MV-4-11 (cell line): ENCODE data around the gene MMP24OS.

Experiments used
- DNase-seq: peaks from one replicate; lab custom pipeline; 2025; lab: John Stamatoyannopoulos, UW

The MMP24OS gene

DNA sequence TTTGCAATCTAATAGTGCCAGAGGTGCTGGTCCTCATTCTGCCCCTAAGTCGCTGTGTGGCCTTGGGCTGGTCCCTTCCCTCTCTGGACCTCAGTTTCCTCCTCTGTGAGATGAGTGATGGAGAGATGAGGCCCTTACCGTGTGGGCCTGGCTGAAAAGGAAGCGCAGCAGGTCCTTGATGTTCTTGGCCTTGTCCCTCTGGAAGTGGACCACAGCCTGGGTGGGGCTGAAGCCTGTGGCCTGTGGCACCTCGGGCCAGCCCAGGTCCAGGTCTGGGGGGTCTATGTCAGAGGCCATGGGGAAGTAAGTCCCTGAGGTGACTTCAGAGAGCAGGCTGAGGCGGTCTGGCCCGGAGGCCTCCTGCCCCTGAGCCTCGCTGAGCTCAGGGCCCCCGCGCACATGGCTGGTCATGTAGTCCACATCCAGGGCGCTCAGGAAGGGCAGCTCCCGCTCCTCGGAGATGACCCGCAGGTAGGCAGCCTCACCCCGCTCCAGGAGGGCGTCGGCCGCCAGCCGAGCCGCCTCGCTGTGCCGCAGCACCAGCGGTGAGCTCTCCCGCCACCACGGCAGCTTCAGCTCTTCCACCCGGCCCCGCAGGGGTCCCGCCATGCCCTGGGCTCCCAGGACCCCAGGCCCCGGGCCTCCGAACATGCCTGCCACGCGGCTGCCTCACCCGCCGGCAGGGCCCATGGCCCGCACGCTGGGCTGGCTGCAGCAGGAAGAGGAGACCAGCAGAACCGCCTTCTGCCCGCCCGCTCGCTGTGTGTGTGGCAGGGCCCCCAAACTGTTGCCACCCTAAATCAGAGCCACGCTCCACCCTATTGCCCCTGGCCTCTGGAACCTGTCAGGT, 14.0 kb upstream of the MMP24OS start, which contains the start of gene FAM83C:
FAM83C (minus strand) TSS at position 772 of the 850 bp plus-strand sequence; CDS start at position 651, 121 bp downstream.
- DNase-seq, result no peak

DNA sequence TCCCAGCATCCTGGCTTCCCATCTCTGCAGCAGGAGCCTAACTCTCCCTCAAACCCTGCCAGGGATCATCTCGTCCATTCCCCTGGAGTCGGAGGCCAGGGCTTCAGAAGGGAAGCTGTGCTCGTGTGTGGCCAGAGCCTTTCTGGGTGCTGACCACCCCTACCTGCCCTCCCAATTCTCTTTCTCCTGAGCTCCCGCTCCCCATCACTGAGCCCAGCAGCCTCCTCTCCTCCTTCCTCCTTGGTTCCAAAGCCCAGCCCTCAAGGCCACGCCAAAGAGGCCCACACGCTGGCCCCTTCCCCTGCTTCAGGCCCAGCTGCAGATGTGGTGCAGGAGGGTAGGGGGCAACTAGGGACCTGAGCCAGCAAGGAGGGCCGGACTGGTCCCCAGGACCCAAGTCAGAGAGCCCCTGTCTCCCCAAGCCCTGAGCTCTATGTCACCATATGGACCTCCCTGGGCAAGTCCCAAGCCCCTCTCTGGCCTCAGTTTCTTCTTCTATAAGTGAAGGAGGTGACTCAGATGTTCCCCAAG, 13.0 kb upstream of the MMP24OS start:
- DNase-seq, result no peak

- DNase-seq, result no peak
Measured at GRCh38 chr20:35290186-35290886, 12.4 kb upstream of the MMP24OS start.

GRCh38 chr20:35288325-35289060, 10.6 kb upstream of the MMP24OS start:
- DNase-seq, result no peak

DNA sequence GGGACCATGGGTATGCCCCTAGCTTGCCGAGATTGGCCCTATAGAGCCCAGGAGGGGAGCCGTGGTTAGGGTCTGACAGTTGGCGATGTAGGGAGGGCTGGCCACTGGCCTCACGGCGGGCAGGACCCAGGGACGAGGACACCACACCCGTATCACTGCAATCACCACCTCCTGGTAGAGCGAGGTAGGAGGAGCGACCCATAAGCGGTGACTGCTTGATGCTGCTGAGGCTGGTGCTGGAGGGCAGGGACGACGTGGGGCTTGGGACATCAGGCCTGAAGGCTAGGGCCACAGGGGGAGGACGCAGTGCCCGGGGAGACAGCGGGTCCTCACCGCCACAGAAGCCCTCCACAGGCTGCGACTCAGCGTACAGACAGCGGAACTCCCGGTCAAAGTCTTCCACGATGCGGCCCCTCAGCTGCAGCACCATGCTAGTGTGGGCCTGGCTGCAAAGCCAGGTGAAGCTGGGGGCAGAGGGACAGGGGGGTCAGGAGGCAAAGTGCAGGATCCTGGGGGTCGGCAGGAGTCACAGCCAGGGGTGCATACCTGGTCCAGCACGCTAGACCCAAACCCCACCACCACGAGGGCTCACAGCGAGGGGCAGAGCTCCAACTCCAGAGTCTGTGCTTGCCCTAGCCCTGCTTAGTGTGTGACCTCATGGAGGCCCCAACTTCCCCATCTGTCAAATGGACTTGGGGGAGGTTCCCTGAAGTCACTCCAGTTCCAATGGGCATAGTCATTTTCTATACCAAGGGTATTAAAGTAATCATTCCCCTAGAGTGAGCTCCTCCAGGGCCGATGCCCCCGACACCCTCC, 9.8 kb upstream of the MMP24OS start:
- DNase-seq, result no peak

- no peak for DNase-seq
Measured at GRCh38 chr20:35286899-35287508, 9.1 kb upstream of the MMP24OS start.

DNA sequence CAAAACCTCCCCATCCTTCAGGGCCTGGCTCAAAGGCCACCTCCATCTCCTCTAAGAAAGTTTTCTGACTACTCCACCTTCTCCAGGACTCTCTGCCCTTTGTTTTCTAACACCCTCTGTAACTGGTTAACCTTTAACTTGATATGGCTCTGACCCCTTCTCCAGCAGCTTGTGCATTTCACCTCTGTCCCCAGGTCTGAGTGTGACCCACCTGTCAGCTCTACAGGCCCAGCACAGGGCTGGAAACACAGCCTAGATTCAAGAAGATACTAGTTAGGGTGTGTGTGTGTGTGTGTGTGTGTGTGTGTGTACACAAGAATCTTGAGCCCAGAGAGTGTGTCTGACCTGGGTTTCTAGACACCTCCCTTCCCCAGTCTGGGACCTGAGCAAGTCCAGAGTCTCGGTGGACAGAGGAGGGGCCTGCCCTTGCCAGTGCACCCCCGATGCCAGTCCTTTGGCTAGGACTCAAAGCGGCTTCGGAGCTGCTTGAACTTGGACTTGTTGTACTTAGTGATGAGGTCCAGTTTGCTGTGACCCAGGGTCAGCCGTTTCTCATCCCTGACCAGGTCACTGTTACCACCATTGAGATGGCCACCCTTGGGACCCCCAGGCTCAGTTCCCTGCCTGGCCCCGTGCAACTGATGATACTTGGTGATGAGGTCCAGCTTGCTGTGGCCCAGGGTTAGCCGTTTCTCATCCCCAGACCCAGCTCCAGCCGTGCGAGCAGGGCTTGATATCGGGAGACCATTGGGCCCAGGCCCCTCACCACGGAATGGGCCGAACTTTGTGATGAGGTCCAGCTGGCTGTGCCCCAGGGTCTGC, 8.4 kb upstream of the MMP24OS start:
- DNase-seq, result no peak

- DNase-seq, result no peak
Measured at GRCh38 chr20:35285806-35286076, 7.8 kb upstream of the MMP24OS start.

DNA sequence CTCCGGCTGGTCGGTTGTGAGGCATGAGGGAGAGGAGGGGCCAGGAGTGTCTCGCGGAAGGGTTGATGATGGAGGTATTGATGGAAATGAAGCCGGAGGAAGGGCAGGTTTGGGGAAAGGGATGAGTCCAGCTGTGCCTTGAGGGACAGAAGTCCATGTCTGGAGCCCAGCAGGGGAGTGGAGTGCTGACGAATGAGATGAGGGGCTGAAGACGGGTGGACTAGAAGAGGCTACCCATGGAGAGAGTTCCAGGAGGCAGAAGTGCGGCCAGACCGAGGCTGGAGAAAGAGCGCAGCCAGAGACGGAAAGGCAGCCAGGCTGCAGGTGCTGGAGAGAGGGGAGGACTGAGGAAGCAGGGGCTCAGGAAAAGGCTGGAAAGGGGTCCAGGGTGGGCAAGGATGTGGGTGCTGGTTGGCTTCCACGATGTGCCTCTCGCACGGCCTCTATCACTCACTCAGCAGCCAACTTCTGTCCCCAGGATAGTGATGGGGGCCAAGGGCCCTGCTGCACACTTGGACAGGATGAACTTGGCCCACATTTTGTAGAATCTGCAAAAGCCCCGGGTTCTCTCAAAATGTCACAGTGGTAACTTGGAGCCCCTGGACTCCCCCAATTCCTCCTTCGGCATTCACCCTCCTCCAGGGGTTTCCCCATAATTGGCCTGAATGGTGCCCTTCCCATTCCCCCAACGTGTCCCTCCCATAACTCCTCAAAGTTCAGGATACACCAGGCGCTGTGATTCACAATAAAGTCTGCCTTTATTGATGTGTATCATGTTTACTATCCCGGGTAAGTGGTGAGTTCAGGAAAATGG, 7.3 kb upstream of the MMP24OS start:
- DNase-seq, result no peak

DNA sequence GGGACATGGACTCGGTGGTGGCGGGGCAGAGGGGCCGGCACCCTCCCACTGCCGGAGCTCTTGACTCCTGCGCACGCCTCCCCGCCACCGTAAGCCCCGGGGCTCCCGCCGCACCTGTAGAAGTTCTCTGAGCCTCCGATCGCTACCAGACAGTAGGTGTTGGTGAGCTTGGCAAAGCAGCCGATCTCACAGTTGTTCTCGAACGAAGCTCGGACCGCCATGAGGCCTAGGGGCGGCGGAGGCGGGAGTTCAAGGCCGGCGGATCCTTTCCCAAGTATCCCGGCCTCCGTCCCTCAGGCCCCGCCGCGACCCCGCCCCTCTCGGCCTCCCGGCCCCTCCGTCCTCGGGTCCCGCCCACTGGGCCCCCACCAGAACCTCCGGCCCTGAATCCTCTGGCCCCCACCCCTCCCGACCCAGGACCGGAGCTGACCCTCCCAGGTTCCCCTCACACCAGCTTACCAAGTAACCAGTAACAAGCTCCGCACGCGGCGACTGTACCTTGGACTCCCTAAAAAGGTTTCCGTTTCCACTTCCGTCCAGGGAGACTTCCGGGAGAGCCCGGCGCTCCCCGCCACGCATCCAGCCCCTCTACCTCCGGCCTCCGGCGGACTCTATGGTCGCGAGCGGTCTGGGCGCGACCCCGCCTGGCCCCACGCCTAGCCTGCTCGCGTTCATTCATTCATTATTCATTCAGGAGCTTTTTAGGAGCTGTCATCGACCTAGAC, 6.5 kb upstream of the MMP24OS start, which contains the start of gene EIF6:
EIF6 (minus strand) TSS at position 506 of the 725 bp plus-strand sequence; CDS start at position 221, 285 bp downstream.
- peak; percentile 82 for DNase-seq

DNA sequence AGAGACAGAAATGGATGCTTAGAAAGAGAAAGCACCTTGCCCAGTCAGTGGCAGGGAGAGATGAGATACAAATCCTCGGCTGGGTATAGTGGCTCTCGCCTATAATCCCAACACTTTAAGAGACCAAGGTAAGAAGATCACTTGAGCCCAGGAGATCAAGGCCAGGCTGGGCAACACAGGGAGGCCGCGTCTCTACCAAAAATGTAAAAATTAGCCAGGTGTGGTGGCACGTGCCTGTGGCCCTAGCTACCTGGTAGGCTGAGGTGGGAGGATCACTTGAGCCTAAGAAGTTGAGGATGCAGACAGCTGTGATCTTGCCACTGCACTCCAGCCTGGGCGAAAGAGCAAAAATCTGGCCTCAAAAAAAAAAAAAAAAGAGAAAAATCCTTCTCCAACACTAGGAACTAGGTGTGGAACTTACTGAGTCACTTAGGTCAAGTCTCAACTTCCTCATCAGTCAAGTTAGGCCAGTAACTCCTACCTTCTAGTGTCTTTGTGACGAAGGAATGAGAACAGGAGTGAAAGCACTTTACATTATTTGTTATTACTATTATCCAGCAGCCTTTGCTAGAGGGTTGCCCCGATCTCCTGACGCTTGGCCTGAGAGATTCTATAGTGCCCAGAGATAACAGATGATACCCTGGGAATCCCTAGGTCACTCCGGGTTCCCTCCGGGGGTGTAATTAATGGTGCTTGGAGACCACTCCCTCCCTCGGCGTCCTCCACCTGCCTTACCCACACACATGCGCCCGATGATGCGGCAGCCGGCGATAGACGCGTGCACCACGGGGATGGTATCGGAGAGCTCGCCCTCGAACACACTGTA, 5.7 kb upstream of the MMP24OS start:
- peak; percentile 25 for DNase-seq

GRCh38 chr20:35281506-35282101, 3.7 kb upstream of the MMP24OS start:
- no peak for DNase-seq

GRCh38 chr20:35280523-35280922, 2.6 kb upstream of the MMP24OS start:
- DNase-seq, result no peak

DNA sequence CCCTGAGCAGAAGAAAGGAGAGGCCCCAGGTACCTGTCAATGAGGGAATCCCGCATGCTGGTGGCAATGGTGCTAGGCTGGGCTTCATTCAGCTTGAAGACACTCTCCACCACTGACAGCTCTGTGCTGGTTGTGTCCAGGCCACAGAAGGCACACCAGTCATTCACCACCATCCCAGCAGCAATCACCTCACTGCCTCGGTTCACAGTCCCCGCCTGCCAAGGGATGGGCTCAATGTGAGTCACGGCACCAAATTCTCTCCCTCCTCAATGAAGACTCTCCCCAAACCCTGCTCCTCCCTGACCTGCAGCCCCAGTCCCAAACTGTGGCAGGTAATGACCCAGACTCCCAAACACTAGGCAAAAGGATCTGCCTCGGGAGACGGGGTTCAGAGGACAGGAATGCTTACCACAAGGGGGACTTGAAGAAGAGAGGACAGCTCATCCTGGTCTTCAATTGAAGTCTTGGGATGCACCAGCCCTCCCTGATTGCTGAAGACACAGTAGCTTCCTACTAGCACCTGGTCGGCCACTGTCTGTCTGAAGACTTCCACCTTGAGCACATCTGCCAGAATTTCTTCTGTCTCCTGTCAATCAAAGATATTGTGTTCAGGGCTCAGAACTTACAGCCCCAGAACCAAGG, 1.7 kb upstream of the MMP24OS start:
- no peak for DNase-seq

DNA sequence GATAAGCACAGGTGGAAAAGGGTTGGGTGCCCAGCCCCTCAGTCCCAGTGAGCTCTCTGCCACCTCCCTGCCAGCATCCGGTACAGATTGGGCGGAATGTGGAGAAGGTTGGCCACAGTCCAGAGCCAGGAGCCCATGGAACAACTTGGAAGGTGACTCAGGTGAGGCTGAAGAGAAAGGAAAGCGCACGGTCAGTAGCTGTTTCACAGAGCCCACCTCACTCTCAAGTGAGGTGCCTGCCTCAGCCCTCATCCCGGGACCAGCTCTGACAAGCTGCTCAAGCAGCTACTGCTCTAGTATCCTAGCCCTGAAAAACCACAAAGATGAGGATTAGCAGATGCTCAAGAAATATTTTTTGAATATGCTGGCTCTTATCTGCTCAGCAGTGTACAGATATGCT, 1.1 kb upstream of the MMP24OS start:
- no peak for DNase-seq

DNA sequence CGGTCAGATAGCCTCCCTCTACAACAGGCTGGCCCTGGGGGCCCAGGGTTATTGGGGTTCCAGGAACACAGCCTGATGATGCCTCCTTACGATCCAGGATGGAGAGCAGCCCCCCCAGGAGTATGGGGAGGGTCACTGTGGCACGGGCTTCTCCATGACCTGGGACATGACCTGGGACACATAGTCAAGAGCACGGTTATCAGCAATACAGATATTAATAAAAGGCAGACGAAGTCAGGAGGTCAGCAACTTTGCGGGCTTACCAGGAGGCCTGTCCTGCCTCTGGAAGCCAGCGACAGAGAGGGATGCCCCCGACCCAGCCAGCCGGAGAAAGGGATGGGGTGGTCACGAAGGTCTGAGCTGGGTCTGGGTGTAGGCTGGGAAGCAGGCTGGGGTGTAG, 795 bp downstream of the MMP24OS start:
- DNase-seq, result no peak

DNA sequence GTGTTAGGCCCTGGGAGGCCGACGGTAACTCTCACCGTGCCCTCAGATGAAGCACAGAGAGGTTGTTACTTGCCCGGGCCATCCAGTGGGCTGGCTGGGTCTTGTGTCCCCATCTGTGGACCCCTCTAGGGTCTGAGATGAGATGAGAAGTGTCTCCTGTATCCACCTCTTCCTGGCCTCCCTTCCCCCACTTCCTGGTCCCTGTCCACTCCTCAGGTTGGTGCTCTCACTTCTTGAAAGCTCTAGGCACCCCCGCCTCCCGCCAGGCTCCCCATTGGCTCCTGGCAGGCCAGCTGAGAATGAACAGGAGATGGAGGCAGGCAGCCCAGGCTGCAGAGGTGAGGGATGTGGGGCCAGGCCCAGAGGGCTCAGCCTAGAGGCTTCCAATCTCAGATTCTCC, 1.5 kb downstream of the MMP24OS start:
- no peak for DNase-seq
